Measurements from ENCODE around the gene KRTAP4-9. TPM values are rescaled to one million over a fixed set of nuclear protein-coding genes. Genes with fewer than 3 reads are reported as not detected.

Gene KRTAP4-9
- total RNA-seq, 1 experiment from 2014 or later, result 1.0 TPM

GRCh38 chr17:41126412-41126811, 21.2 kb downstream of the KRTAP4-9 start:
- POLR2A ChIA-PET (ENCODE audit: low non-redundant PET), result no interaction called here
- CTCF ChIA-PET, result no interaction called here
- Histone ChIP-seq H3K9me3 (ENCODE audit: low read depth, low read length, poor library complexity, severe bottlenecking) (no peaks in the 10 kb centered on the region), H3K36me3 (ENCODE audit: insufficient read depth, low read length, poor library complexity, severe bottlenecking) (no peaks in the 10 kb centered on the region), H3K4me1 (ENCODE audit: insufficient read depth, low read length, poor library complexity, severe bottlenecking) (no peaks in the 10 kb centered on the region), H3K27me3 (replicated peaks; ENCODE audit: insufficient read depth, low read depth, low read length, poor library complexity) (no peaks in the 10 kb centered on the region), H3K27ac (ENCODE audit: low read depth, low read length, poor library complexity, severe bottlenecking) (no peak overlapping the region), H3K4me3 (ENCODE audit: low read depth, low read length, poor library complexity, severe bottlenecking) (no peak overlapping the region)
- no TSS peak for BruUV-seq (replicated peaks)
- intact Hi-C loops (cut with micrococcal nuclease; ENCODE audit: unreplicated experiment), result no loop called here
- no peak for DNase-seq (ENCODE audit: low spot score)
- TF ChIP-seq CTCF (conservative IDR thresholded peaks at IDR 0.05; ENCODE audit: low read depth, low read length) (no peak), EZH2 (IDR thresholded peaks at IDR 0.05; ENCODE audit: borderline replicate concordance, low read depth, low read length, poor library complexity, severe bottlenecking) (no peak)

- intact Hi-C loops (cut with micrococcal nuclease; ENCODE audit: unreplicated experiment), result no loop called here
- no peaks in the 10 kb centered on the region for H3K9me3 ChIP-seq (ENCODE audit: low read depth, low read length, poor library complexity, severe bottlenecking)
Measured at GRCh38 chr17:41127371-41127770, 22.2 kb downstream of the KRTAP4-9 start.

GRCh38 chr17:41131979-41132378, 26.8 kb downstream of the KRTAP4-9 start:
- Histone ChIP-seq H3K27ac (ENCODE audit: low read depth, low read length, poor library complexity, severe bottlenecking) (no peak overlapping the region), H3K4me3 (ENCODE audit: low read depth, low read length, poor library complexity, severe bottlenecking) (no peak overlapping the region), H3K27me3 (replicated peaks; ENCODE audit: insufficient read depth, low read depth, low read length, poor library complexity) (no peaks in the 10 kb centered on the region), H3K9me3 (ENCODE audit: low read depth, low read length, poor library complexity, severe bottlenecking) (no peaks in the 10 kb centered on the region), H3K4me1 (ENCODE audit: insufficient read depth, low read length, poor library complexity, severe bottlenecking) (no peaks in the 10 kb centered on the region), H3K36me3 (ENCODE audit: insufficient read depth, low read length, poor library complexity, severe bottlenecking) (no peaks in the 10 kb centered on the region)
- no peak for DNase-seq (ENCODE audit: low spot score)
- intact Hi-C loops (cut with micrococcal nuclease; ENCODE audit: unreplicated experiment), result no loop called here
- POLR2A ChIA-PET (ENCODE audit: low non-redundant PET), result no interaction called here
- no TSS peak for BruUV-seq (replicated peaks)
- TF ChIP-seq CTCF (conservative IDR thresholded peaks at IDR 0.05; ENCODE audit: low read depth, low read length), result no peak
- no peak for TF ChIP-seq EZH2 (IDR thresholded peaks at IDR 0.05; ENCODE audit: borderline replicate concordance, low read depth, low read length, poor library complexity, severe bottlenecking)
- CTCF ChIA-PET, result no interaction called here

More at GRCh38 chr17:41127371-41127770, 22.2 kb downstream of the KRTAP4-9 start:
- DNase-seq (ENCODE audit: low spot score), result no peak
- Histone ChIP-seq H3K4me1 (ENCODE audit: insufficient read depth, low read length, poor library complexity, severe bottlenecking) (no peaks in the 10 kb centered on the region), H3K4me3 (ENCODE audit: low read depth, low read length, poor library complexity, severe bottlenecking) (no peak overlapping the region), H3K36me3 (ENCODE audit: insufficient read depth, low read length, poor library complexity, severe bottlenecking) (no peaks in the 10 kb centered on the region), H3K27me3 (replicated peaks; ENCODE audit: insufficient read depth, low read depth, low read length, poor library complexity) (no peaks in the 10 kb centered on the region), H3K27ac (ENCODE audit: low read depth, low read length, poor library complexity, severe bottlenecking) (no peak overlapping the region)
- no TSS peak for BruUV-seq (replicated peaks)
- POLR2A ChIA-PET (ENCODE audit: low non-redundant PET), result no interaction called here
- TF ChIP-seq EZH2 (IDR thresholded peaks at IDR 0.05; ENCODE audit: borderline replicate concordance, low read depth, low read length, poor library complexity, severe bottlenecking) (no peak), CTCF (conservative IDR thresholded peaks at IDR 0.05; ENCODE audit: low read depth, low read length) (no peak)
- CTCF ChIA-PET, result no interaction called here

All from A673 (cell line).